Peyer's patch (tissue), 4 donors: ENCODE results near the gene SLC26A9.

Experiments used
- CTCF ChIP-seq, 6 experiments: fragments of 450-650 bp in 4 of 6; fragments of 200-600 bp in 2 of 6; sonication (generic) in 1 of 6; IDR thresholded peaks; one replicate each; pipeline ENCODE4 v1.5.1; 2017 to 2019; ENCODE audit warnings: antibody characterized with exemption in 6 of 6, mild to moderate bottlenecking in 3 of 6, moderate library complexity in 1 of 6
- POLR2A ChIP-seq, 2 donors: fragments of 450-650 bp; IDR thresholded peaks; one replicate each; pipeline ENCODE4 v1.5.1; 2017; ENCODE audit warnings: antibody characterized with exemption in 2 of 2, mild to moderate bottlenecking in 2 of 2, moderate library complexity in 2 of 2

GRCh38 chr1:205955499-205955898 is 12.2 kb upstream of the SLC26A9 start:
- TF ChIP-seq CTCF (IDR thresholded peaks at IDR 0.05) = no peak
- TF ChIP-seq POLR2A (IDR thresholded peaks at IDR 0.05) = no peak
